SU-DHL-6 (cell line): ENCODE results near the gene MAML2.

Source experiments
- H2AFZ ChIP-seq: fragments of 200-600 bp; sonication (generic); 2 replicates; pipeline ENCODE4 v1.6.1; 2014; ENCODE audit warnings: low read depth, mild to moderate bottlenecking, moderate library complexity, mixed read lengths, antibody characterized with exemption, low read length; ENCODE audit not compliant: severe bottlenecking
- H3F3A ChIP-seq: fragments of 200-600 bp; shearing (Covaris generic); 2 replicates; pipeline ENCODE4 v1.6.0; 2016; ENCODE audit warnings: antibody characterized with exemption, mild to moderate bottlenecking; ENCODE audit not compliant: insufficient read depth
- H3K27ac ChIP-seq: fragments of 200-600 bp; sonication (generic); 2 replicates; pipeline ENCODE4 v1.5.1; 2016; ENCODE audit warnings: low read depth, mild to moderate bottlenecking, low read length, moderate library complexity, mixed read lengths
- H3K27me3 ChIP-seq: fragments of 200-600 bp; sonication (generic), shearing (Covaris generic); 2 replicates; pipeline ENCODE4 v1.6.0; 2014; ENCODE audit warnings: mild to moderate bottlenecking, low read length
- H3K36me3 ChIP-seq: fragments of 200-600 bp; sonication (generic); 2 replicates; pipeline ENCODE4 v1.6.1; 2014; ENCODE audit warnings: mild to moderate bottlenecking, low read length, mixed read lengths
- H3K4me2 ChIP-seq: fragments of 300-600, 200-600 bp; shearing (Covaris generic), sonication (generic); 2 replicates; pipeline ENCODE4 v1.6.0; 2014; ENCODE audit warnings: low read length, low read depth, mild to moderate bottlenecking; ENCODE audit not compliant: poor library complexity, severe bottlenecking
- H3K4me3 ChIP-seq: fragments of 200-600 bp; sonication (generic); 2 replicates; pipeline ENCODE4 v1.5.1; 2014; ENCODE audit warnings: antibody characterized with exemption, low read length, mild to moderate bottlenecking, mixed read lengths; ENCODE audit not compliant: insufficient read depth, poor library complexity, severe bottlenecking
- H3K79me2 ChIP-seq: fragments of 200-600 bp; sonication (generic); 2 replicates; pipeline ENCODE4 v1.6.1; 2014; ENCODE audit warnings: mild to moderate bottlenecking, low read length, moderate library complexity; ENCODE audit not compliant: insufficient read depth
- H3K9ac ChIP-seq: fragments of 200-600 bp; sonication (generic); 2 replicates; pipeline ENCODE4 v1.7.0; 2014; ENCODE audit warnings: mild to moderate bottlenecking, low read length
- H3K9me2 ChIP-seq: fragments of 200-600 bp; sonication (generic); replicated peaks from 2 replicates; pipeline ENCODE4 v1.6.1; 2014; ENCODE audit warnings: low read length; ENCODE audit not compliant: insufficient read depth
- H3K9me3 ChIP-seq: fragments of 200-600 bp; sonication (generic); 2 replicates; pipeline ENCODE4 v1.6.1; 2014; ENCODE audit warnings: low read length, mixed read lengths; ENCODE audit not compliant: insufficient read depth
- H4K20me1 ChIP-seq: fragments of 200-600 bp; sonication (generic); 2 replicates; pipeline ENCODE4 v1.6.1; 2014; ENCODE audit warnings: low read depth, mild to moderate bottlenecking, antibody characterized with exemption, low read length, moderate library complexity, mixed read lengths
- EZH2phosphoT487 ChIP-seq: fragments of 200-600 bp; sonication (generic), shearing (Covaris generic); conservative IDR thresholded peaks from 2 replicates; pipeline ENCODE4 v1.6.1; 2018; ENCODE audit warnings: mild to moderate bottlenecking, antibody characterized with exemption, low read length, moderate library complexity, mixed read lengths
- TF ChIP-seq, protein P1 (sequence below): fragments of 200-600 bp; sonication (generic); IDR thresholded peaks from one replicate; pipeline ENCODE4 v1.5.1; 2017; ENCODE audit warnings: antibody characterized with exemption, mild to moderate bottlenecking, low read length, moderate library complexity; ENCODE audit not compliant: insufficient read depth, poor library complexity, severe bottlenecking

Gene MAML2

DNA sequence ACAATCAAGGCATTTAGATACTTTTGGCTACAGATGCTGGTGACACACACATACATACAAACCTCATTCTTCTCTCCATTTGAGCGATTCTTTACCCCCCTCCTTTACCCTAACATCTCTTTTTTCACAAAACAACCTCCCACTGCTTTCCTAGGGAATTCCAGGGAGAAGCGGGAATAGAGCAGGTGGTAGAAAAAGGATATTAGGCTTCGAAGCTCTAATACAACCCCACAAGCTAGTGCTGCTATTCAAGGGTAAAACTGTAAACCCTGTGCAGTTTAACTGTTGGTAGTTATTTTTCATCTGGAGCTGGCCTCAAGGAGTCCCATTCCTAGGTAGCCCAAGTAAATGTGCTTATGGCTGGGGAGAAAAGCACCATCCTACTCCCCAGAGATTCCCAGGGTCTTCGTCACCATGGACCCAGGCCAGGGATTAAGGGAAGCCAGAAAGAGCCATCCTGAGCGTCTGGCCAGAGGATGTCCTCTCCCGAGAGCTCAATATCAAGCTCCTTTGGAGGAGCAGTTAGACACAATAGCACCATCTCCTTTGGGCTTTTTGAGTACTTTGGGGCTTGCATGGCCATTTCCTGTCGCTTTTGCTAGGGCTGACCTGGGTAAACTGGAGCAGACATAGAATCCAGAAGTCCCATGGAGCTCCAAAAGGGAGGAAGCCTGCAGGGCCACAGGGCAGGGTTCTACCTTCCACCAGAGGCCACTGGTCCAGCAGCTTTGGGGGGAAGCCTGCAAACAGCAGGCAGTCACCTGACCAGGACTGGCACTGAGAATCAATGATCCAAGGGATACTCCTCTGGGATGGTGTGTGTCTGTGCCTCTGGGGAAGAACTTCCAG, 3.1 kb downstream of the MAML2 start:
- Histone ChIP-seq H3K27ac (no peak overlapping the region), H3K4me3 (no peak overlapping the region), H3K9me3 (no peaks in the 10 kb centered on the region), H3F3A (no peaks in the 10 kb centered on the region), H3K27me3 (no peaks in the 10 kb centered on the region), H3K9ac (no peak overlapping the region), H3K4me2 (no peak overlapping the region), H3K9me2 (no peaks in the 10 kb centered on the region), H2AFZ (no peak overlapping the region), H3K36me3 (no peaks in the 10 kb centered on the region), H4K20me1 (no peaks in the 10 kb centered on the region), H3K79me2 (no peaks in the 10 kb centered on the region)
- no peak for TF ChIP-seq EZH2phosphoT487
- TF ChIP-seq, protein P1, sequence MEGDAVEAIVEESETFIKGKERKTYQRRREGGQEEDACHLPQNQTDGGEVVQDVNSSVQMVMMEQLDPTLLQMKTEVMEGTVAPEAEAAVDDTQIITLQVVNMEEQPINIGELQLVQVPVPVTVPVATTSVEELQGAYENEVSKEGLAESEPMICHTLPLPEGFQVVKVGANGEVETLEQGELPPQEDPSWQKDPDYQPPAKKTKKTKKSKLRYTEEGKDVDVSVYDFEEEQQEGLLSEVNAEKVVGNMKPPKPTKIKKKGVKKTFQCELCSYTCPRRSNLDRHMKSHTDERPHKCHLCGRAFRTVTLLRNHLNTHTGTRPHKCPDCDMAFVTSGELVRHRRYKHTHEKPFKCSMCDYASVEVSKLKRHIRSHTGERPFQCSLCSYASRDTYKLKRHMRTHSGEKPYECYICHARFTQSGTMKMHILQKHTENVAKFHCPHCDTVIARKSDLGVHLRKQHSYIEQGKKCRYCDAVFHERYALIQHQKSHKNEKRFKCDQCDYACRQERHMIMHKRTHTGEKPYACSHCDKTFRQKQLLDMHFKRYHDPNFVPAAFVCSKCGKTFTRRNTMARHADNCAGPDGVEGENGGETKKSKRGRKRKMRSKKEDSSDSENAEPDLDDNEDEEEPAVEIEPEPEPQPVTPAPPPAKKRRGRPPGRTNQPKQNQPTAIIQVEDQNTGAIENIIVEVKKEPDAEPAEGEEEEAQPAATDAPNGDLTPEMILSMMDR, result no peak

DNA sequence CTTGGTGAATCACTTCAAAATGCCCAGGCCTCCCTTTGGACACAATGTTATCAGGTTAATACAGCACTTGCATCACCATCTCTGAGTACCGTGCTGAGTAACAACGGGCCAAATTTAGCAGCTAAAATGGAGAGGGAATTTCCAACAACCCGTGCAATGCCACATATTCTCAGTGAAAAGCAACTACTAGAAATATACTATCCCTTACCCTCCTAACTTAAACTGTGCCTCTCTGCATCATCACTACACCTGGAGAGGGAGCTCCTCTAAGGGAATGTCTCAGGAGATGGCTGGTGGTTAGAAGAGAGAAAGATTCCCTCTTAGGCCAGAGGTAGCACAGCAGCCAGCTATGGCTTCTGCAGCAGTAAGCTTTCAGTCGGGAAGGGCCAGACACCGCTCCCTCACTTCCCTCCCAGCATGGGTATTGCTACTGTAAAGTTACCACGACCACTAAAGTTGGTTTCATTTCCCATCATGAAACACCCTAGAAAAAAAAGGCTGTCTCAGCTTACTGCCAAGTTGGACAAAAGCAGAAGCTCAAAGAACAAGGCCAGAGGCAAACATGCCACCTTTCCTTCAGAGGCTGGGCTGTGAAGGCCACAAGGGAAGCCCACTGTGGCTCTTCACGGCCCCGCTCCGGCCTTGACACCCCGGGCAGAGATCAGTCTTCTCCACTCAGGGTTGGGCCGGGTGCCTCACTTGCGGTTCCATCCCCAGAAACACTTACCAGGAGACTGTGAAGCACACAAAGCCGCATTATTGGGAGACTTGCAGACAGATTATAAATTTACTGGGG, 3.9 kb downstream of the MAML2 start:
- Histone ChIP-seq H3K9me2 (no peaks in the 10 kb centered on the region), H3K9me3 (no peaks in the 10 kb centered on the region), H3F3A (no peaks in the 10 kb centered on the region), H4K20me1 (no peaks in the 10 kb centered on the region), H3K4me2 (no peak overlapping the region), H3K27ac (no peak overlapping the region), H3K27me3 (no peaks in the 10 kb centered on the region), H2AFZ (no peak overlapping the region), H3K36me3 (no peaks in the 10 kb centered on the region), H3K9ac (no peak overlapping the region), H3K79me2 (no peaks in the 10 kb centered on the region), H3K4me3 (no peak overlapping the region)
- TF ChIP-seq, protein P1, result no peak
- no peak for TF ChIP-seq EZH2phosphoT487

GRCh38 chr11:96337541-96338431, 5.2 kb downstream of the MAML2 start:
- H3K79me2 ChIP-seq, result no peaks in the 10 kb centered on the region
- H4K20me1 ChIP-seq, result no peaks in the 10 kb centered on the region

More at GRCh38 chr11:96337541-96338431, 5.2 kb downstream of the MAML2 start:
- Histone ChIP-seq H3F3A (no peaks in the 10 kb centered on the region), H2AFZ (no peak overlapping the region), H3K36me3 (no peaks in the 10 kb centered on the region), H3K27me3 (no peaks in the 10 kb centered on the region), H3K9ac (no peak overlapping the region), H3K9me2 (no peaks in the 10 kb centered on the region), H3K4me2 (no peak overlapping the region), H3K9me3 (no peaks in the 10 kb centered on the region), H3K27ac (no peak overlapping the region), H3K4me3 (no peak overlapping the region)
- TF ChIP-seq, protein P1, result no peak
